Measurements from ENCODE around the gene GALNT16.

GRCh38 chr14:69355607-69356281 is 95.8 kb downstream of the GALNT16 start:
- no peak for TF ChIP-seq CTCF (IDR thresholded peaks at IDR 0.05)
- no peak for TF ChIP-seq POLR2A (IDR thresholded peaks at IDR 0.05)
